Activated B cell treated with CpG ODN at 0.5 μM for 24 hours (primary cell): ENCODE measurements around the gene ELOVL6. TPM values are rescaled to one million over a fixed set of nuclear protein-coding genes. Genes with fewer than 3 reads are reported as not detected.

Source experiments
- ATAC-seq: fragments of 200-7000 bp; cut with Tn5 transposase; one replicate; pipeline ENCODE4 v1.10.0; 2021; ENCODE audit warnings: low read depth, mild to moderate bottlenecking, moderate library complexity
- CTCF ChIA-PET: fragments of 350-600 bp; sonication (Branson Sonifier 250); formaldehyde crosslinking; loops from one replicate; lab custom pipeline; 2021; ENCODE audit warnings: antibody characterized with exemption; lab: Charles Lee
- POLR2A ChIA-PET: fragments of 350-600 bp; sonication (Branson Sonifier 250); formaldehyde crosslinking; loops from one replicate; lab custom pipeline; 2021; ENCODE audit warnings: antibody characterized with exemption; lab: Charles Lee
- DNase-seq: peaks from one replicate; pipeline ENCODE4 v3.0.0; 2022
- H3K27ac Mint-ChIP-seq: one replicate; pipeline ENCODE4 v1.8.0; 2020; ENCODE audit warnings: mixed read lengths
- H3K27me3 Mint-ChIP-seq: one replicate; pipeline ENCODE4 v1.8.0; 2021; ENCODE audit warnings: mixed read lengths
- H3K36me3 Mint-ChIP-seq: one replicate; pipeline ENCODE4 v1.8.0; 2021; ENCODE audit warnings: low read depth, mixed read lengths
- H3K4me1 Mint-ChIP-seq: one replicate; pipeline ENCODE4 v1.8.0; 2021; ENCODE audit warnings: mixed read lengths
- H3K4me3 Mint-ChIP-seq: one replicate; pipeline ENCODE4 v1.8.0; 2020; ENCODE audit warnings: mild to moderate bottlenecking, mixed read lengths
- H3K9me3 Mint-ChIP-seq: one replicate; pipeline ENCODE4 v1.8.0; 2020; ENCODE audit warnings: mixed read lengths
- intact Hi-C: fragments of 100-400 bp; cut with micrococcal nuclease; formaldehyde crosslinking; loops from one replicate; pipeline ENCODE4 v1.15.1; 2024
- total RNA-seq: library from RNA; stranded (reverse); gene quantifications from 2 replicates; pipeline ENCODE4 v1.2.3, GENCODE V29; 2022
- TF ChIP-seq, protein P1 (sequence below): fragments of 200-600 bp; IDR thresholded peaks from one replicate; pipeline ENCODE4 v1.8.0; 2022; ENCODE audit warnings: antibody characterized with exemption, mild to moderate bottlenecking

The ELOVL6 gene
- total RNA-seq, 1 donor from 2014 or later = 2.1 TPM

DNA sequence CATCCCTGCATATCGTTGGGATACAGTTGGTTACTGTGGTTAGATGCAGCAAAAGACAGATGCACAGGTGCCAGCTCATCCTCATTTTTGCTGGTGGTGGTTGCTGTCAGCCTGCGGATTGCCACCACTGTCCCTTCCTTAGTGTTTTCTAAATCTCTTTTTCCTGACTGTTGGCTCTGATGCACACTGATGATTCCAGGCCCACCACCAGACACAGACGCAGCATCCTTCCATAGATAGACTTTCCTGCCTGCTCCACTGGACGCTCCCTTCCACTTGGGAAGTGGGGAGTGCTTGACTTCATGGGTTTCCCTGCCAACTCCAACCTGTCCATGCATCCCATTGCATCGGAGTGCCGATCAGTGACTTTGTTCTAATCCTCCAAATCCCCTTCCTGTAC is 184.2 kb downstream of the ELOVL6 start:
- Mint-ChIP-seq H3K9me3 (peaks cover 2% of the 10 kb centered on the region), H3K27ac (no peak overlapping the region), H3K4me3 (no peak overlapping the region), H3K27me3 (peaks cover 13% of the 10 kb centered on the region), H3K36me3 (no peaks in the 10 kb centered on the region), H3K4me1 (no peaks in the 10 kb centered on the region)
- TF ChIP-seq, protein P1, sequence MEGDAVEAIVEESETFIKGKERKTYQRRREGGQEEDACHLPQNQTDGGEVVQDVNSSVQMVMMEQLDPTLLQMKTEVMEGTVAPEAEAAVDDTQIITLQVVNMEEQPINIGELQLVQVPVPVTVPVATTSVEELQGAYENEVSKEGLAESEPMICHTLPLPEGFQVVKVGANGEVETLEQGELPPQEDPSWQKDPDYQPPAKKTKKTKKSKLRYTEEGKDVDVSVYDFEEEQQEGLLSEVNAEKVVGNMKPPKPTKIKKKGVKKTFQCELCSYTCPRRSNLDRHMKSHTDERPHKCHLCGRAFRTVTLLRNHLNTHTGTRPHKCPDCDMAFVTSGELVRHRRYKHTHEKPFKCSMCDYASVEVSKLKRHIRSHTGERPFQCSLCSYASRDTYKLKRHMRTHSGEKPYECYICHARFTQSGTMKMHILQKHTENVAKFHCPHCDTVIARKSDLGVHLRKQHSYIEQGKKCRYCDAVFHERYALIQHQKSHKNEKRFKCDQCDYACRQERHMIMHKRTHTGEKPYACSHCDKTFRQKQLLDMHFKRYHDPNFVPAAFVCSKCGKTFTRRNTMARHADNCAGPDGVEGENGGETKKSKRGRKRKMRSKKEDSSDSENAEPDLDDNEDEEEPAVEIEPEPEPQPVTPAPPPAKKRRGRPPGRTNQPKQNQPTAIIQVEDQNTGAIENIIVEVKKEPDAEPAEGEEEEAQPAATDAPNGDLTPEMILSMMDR = no peak
- DNase-seq (no peak), ATAC-seq (no peak)
- intact Hi-C loops = no loop called here
- ChIA-PET CTCF (no interaction called here), POLR2A (no interaction called here)

DNA sequence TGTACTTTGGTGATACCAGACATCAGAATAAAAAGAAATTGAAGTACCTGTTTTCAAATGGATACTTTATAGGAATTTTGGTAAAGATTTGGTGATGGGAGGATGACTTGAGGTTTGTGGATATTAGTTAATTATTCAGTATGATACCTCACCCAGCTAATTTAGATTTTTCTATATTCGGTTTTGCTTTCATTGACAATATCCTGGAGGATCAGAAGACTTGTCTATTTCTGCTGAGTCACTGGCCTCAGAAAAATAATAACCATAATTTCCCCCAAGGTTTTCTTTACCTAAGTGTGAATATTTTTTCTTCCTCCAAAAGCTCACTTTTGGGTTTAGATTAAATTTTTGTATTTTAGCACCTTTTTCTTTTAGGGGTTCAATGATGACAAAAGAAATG is 185.5 kb downstream of the ELOVL6 start:
- peaks cover 13% of the 10 kb centered on the region for H3K27me3 Mint-ChIP-seq
- ChIA-PET POLR2A (no interaction called here), CTCF (interaction anchor here (0.9 kb wide), 1 partner anchor 501 kb away, joined by 3 read pairs; no protein-coding TSS in a partner anchor)
- TF ChIP-seq, protein P1 = no peak
- no peaks in the 10 kb centered on the region for H3K4me1 Mint-ChIP-seq
- H3K36me3 Mint-ChIP-seq = no peaks in the 10 kb centered on the region
- H3K4me3 Mint-ChIP-seq = no peak overlapping the region
- no peak for ATAC-seq
- intact Hi-C loops = no loop called here
- DNase-seq = no peak
- no peak overlapping the region for H3K27ac Mint-ChIP-seq
- peaks cover 2% of the 10 kb centered on the region for H3K9me3 Mint-ChIP-seq

DNA sequence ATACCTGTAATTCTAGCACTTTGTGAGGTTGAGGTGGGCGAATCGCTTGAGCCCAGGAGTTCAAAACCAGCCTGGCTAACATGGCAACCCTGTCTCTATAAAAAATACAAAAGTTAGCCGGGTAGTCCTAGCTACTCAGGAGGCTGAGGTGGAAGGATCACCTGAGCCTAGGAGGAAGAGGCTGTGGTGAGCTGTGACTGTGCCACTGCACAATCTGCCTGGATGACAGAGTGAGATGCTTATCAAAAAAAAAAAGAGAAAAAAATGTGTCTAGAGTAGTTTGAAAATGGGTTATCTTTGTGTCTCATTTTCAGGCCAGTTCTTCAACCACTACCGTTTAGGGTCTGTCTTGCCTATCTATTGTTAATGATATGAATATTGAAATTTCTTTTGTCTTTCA is 187.6 kb downstream of the ELOVL6 start:
- ATAC-seq = no peak
- Mint-ChIP-seq H3K4me3 (no peak overlapping the region), H3K27ac (no peak overlapping the region), H3K36me3 (no peaks in the 10 kb centered on the region), H3K27me3 (peaks cover 11% of the 10 kb centered on the region), H3K9me3 (no peaks in the 10 kb centered on the region), H3K4me1 (no peaks in the 10 kb centered on the region)
- DNase-seq = no peak
- POLR2A ChIA-PET = interaction anchor here (0.5 kb wide), 1 partner anchor 187 kb away, joined by 4 read pairs; the partner anchor contains the start of gene ELOVL6
- intact Hi-C loops = no loop called here
- CTCF ChIA-PET = interaction anchor here (11.2 kb wide), 1 partner anchor 502 kb away, joined by 232 read pairs; no protein-coding TSS in a partner anchor
- TF ChIP-seq, protein P1 = no peak

DNA sequence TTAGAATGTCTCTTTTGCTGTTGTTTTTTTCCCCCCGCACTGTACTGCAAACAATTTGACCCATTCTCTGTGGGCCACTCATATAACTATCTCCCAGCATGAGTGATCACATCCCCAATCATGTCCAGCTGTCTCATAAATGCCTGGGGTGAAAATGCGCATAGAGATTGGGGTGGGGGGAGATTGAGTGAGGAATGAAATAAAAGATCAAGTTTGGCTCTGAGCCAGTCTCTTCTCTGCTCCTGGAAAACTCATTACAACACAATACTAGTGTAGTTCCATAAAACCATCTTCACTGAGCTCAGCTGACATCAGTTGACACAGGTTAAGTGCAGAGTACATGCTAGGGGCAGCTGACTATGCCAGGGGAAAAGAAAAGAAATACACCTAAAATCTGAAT is 188.9 kb downstream of the ELOVL6 start:
- no peak overlapping the region for H3K27ac Mint-ChIP-seq
- H3K27me3 Mint-ChIP-seq = peaks cover 13% of the 10 kb centered on the region
- ChIA-PET CTCF (interaction anchor here (0.7 to 11.2 kb wide), 2 partner anchors 363 to 503 kb away, joined by 3 to 232 read pairs; no protein-coding TSS in a partner anchor), POLR2A (no interaction called here)
- ATAC-seq (no peak), DNase-seq (no peak)
- no peaks in the 10 kb centered on the region for H3K36me3 Mint-ChIP-seq
- TF ChIP-seq, protein P1 = no peak
- no peaks in the 10 kb centered on the region for H3K4me1 Mint-ChIP-seq
- intact Hi-C loops = loop anchor here (10.0 kb wide), 1 partner anchor 1925 kb away; no protein-coding TSS in a partner anchor
- H3K4me3 Mint-ChIP-seq = no peak overlapping the region
- no peaks in the 10 kb centered on the region for H3K9me3 Mint-ChIP-seq

DNA sequence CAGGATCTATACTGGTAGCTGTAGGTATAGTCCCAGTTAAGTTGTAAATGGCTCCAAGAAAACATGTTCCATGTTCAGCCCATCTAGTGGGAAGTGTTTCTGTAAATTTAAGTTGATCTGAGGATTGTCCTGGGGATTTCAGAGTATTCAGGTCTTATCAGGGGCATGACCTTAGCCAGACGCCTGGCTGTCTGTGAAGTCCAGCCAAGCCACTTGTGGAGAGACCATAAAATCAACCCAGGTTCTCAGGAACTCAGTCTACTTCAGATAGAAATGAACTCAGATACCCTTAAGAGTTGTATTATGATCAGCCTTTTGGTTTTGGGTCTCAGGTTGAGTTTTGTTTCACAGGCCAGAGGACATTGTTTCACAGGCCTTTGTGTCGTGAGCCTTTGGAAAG is 189.9 kb downstream of the ELOVL6 start:
- intact Hi-C loops = loop anchor here (10.0 kb wide), 1 partner anchor 1926 kb away; no protein-coding TSS in a partner anchor
- no peak overlapping the region for H3K4me3 Mint-ChIP-seq
- no peaks in the 10 kb centered on the region for H3K9me3 Mint-ChIP-seq
- no peak overlapping the region for H3K27ac Mint-ChIP-seq
- H3K36me3 Mint-ChIP-seq = no peaks in the 10 kb centered on the region
- ChIA-PET POLR2A (no interaction called here), CTCF (interaction anchor here (11.2 kb wide), 1 partner anchor 504 kb away, joined by 232 read pairs; no protein-coding TSS in a partner anchor)
- no peak for ATAC-seq
- H3K4me1 Mint-ChIP-seq = no peaks in the 10 kb centered on the region
- no peak for DNase-seq
- TF ChIP-seq, protein P1 = no peak
- H3K27me3 Mint-ChIP-seq = peaks cover 10% of the 10 kb centered on the region
